Mesothelial cell of epicardium (in vitro differentiated cells): ENCODE measurements around the gene TEP1. TPM values are rescaled to one million over a fixed set of nuclear protein-coding genes. Genes with fewer than 3 reads are reported as not detected.

ENCODE experiments used
- DNase-seq, 2 experiments: peaks; one replicate each; pipeline ENCODE4 v3.0.0; 2021; ENCODE audit warnings: low spot score in 2 of 2; ENCODE audit not compliant: unreplicated experiment in 2 of 2
- H3K27ac Mint-ChIP-seq: 2 replicates; pipeline ENCODE4 v1.8.0; 2021; ENCODE audit warnings: mixed read lengths
- H3K27me3 Mint-ChIP-seq: 2 replicates; pipeline ENCODE4 v1.8.0; 2021; ENCODE audit warnings: low read depth, mixed read lengths
- H3K36me3 Mint-ChIP-seq: 2 replicates; pipeline ENCODE4 v1.8.0; 2021; ENCODE audit warnings: mixed read lengths
- H3K4me1 Mint-ChIP-seq: 2 replicates; pipeline ENCODE4 v1.8.0; 2021; ENCODE audit warnings: mixed read lengths
- H3K4me3 Mint-ChIP-seq: 2 replicates; pipeline ENCODE4 v1.8.0; 2021; ENCODE audit warnings: mild to moderate bottlenecking, moderate library complexity, mixed read lengths
- H3K9me3 Mint-ChIP-seq: 2 replicates; pipeline ENCODE4 v1.8.0; 2021; ENCODE audit warnings: mixed read lengths
- CTCF ChIP-seq: fragments of 200-600 bp; sonication (generic); IDR thresholded peaks from one replicate; pipeline ENCODE4 v1.5.0; 2021; ENCODE audit warnings: antibody characterized with exemption; ENCODE audit not compliant: unreplicated experiment
- total RNA-seq: library from RNA; stranded (reverse); gene quantifications from 3 replicates; pipeline ENCODE4 v1.2.1, GENCODE V29; 2021

The TEP1 gene
- 12.8 to 18.3 TPM (median 16.8 TPM) in 3 replicates for total RNA-seq

GRCh38 chr14:20412876-20413743 lies at the start of gene TEP1:
Gene TEP1, minus strand, starts transcription at chr14:20413501. Its CDS starts 5,062 bp downstream, at chr14:20408439.
- Mint-ChIP-seq H3K36me3 (no peaks in the 10 kb centered on the region), H3K27me3 (no peaks in the 10 kb centered on the region), H3K4me3 (peak within 1 kb of the TSS; percentile 83), H3K9me3 (no peaks in the 10 kb centered on the region), H3K27ac (peak within 1 kb of the TSS; percentile 89), H3K4me1 (peaks cover 20% of the 10 kb centered on the region)
- no peak for TF ChIP-seq CTCF
- DNase-seq: peak; percentile 66 to 82

DNA sequence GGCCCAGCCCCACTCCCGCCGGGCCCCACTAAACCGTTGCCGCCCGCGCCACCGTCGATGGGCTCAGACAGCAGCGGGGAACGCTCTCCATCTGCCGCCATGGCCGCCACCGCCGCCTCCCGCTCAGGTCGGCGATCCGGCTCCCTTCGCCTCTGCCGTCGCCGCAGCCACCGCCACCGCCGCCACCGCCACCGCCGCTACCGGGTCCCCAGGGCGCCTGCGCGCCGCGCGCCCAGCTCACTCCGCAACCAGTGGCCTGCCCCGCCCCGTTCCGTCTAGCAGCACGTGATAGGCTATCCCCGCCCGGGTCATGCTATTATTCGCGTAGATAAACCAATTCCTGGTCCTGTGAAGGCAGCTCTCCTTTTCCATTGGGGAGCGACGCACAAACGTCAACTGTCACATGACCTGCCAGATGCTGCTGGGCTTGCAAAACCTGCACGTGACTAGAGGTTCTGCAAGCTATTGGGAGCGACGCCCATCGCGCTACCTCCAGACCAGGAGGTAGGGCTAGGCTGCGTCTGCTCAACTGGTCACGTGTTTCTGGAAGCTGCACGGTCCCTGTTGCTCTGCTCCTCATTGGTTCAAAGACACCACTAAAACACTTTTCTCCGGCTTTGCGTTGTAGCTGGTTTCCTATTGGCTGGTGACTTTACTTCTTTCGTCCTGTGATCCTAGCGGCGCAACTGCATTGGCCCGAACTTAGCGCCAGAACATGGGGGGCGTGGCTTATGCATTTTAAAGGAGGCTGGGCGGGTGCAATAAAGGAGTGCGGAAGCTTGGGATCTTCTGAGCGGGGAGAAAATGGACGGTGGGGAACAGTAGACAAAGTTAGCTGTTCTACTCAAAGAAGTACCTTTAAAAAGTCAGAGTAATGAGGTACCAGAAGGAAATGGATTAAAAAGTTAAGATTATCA lies 48.2 kb upstream of the TEP1 start, which contains the start of gene PIP4P1:
Gene PIP4P1 (minus strand): TSS at position 210 of the 917 bp plus-strand sequence. CDS start 109 bp downstream, at position 101.
- H3K27me3 Mint-ChIP-seq: peaks cover 4% of the 10 kb centered on the region
- TF ChIP-seq CTCF: no peak
- H3K27ac Mint-ChIP-seq: peak within 1 kb of the TSS; percentile 94
- H3K36me3 Mint-ChIP-seq: peaks cover 6% of the 10 kb centered on the region
- DNase-seq: peak; percentile 97 to 98
- peaks cover 16% of the 10 kb centered on the region for H3K4me1 Mint-ChIP-seq
- peak within 1 kb of the TSS; percentile 70 for H3K4me3 Mint-ChIP-seq
- no peaks in the 10 kb centered on the region for H3K9me3 Mint-ChIP-seq

GRCh38 chr14:20460458-20461224 lies 47.3 kb upstream of the TEP1 start:
- H3K9me3 Mint-ChIP-seq: no peaks in the 10 kb centered on the region
- peaks cover 6% of the 10 kb centered on the region for H3K36me3 Mint-ChIP-seq
- H3K27ac Mint-ChIP-seq: peak overlapping the region; percentile 93
- DNase-seq: peak in 1 of 2 experiments; percentile 43
- H3K4me1 Mint-ChIP-seq: peaks cover 16% of the 10 kb centered on the region
- H3K27me3 Mint-ChIP-seq: peaks cover 4% of the 10 kb centered on the region
- TF ChIP-seq CTCF: no peak
- peak overlapping the region; percentile 70 for H3K4me3 Mint-ChIP-seq

GRCh38 chr14:20458031-20458789 lies 44.9 kb upstream of the TEP1 start:
- no peak for DNase-seq
- Mint-ChIP-seq H3K36me3 (peaks cover 6% of the 10 kb centered on the region), H3K4me3 (no peak overlapping the region), H3K9me3 (no peaks in the 10 kb centered on the region), H3K27me3 (no peaks in the 10 kb centered on the region), H3K4me1 (peaks cover 16% of the 10 kb centered on the region), H3K27ac (peak overlapping the region; percentile 59)
- no peak for TF ChIP-seq CTCF
